IPS-15b (cell line): Measurements from ENCODE around the gene L1TD1.
"Not testable (repeated sequence)": the region's sequence is repeated elsewhere in the genome, so short reads cannot be mapped to it uniquely, and the experiment has no call there.

Experiments
- H3K27me3 ChIP-seq: one replicate; pipeline ENCODE4 v1.6.1; 2013; ENCODE audit warnings: low read length; ENCODE audit not compliant: control insufficient read depth, insufficient read depth
- H3K36me3 ChIP-seq: one replicate; pipeline ENCODE4 v1.6.1; 2013; ENCODE audit warnings: low read length; ENCODE audit not compliant: control insufficient read depth, insufficient read depth
- H3K4me1 ChIP-seq: one replicate; pipeline ENCODE4 v1.6.1; 2013; ENCODE audit warnings: mild to moderate bottlenecking, low read length; ENCODE audit not compliant: control insufficient read depth, insufficient read depth
- H3K4me3 ChIP-seq: one replicate; pipeline ENCODE4 v1.5.1; 2013; ENCODE audit warnings: low read depth, low read length
- H3K9ac ChIP-seq: one replicate; pipeline ENCODE4 v1.6.1; 2013; ENCODE audit warnings: low read depth, mild to moderate bottlenecking, low read length
- H3K9me3 ChIP-seq: one replicate; pipeline ENCODE4 v1.6.1; 2013; ENCODE audit warnings: mild to moderate bottlenecking, low read length; ENCODE audit not compliant: control insufficient read depth, insufficient read depth

L1TD1 gene

DNA sequence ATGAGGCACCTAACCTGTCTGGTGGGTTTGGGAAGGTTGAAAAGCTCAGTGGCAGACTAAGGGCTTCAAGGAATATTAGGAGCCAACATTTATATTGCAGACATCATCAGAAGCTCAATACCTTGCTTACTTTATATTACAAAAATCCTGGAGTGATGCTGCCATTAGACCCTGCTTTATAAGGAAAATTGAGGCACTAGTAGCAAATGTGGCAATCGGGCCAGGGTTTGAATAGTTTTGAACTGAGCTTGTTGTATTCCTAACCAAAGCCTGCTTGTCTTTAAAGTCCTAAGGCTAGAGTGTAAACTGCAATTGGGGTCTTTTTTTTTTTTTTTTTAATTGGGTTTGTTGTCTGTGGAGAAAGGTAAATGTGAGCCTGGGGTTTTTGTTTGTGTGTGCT is 14.3 kb downstream of the L1TD1 start:
- Histone ChIP-seq H3K36me3 (peaks cover 63% of the 10 kb centered on the region), H3K4me3 (no peak overlapping the region), H3K9me3 (no peaks in the 10 kb centered on the region), H3K9ac (no peak overlapping the region), H3K4me1 (peaks cover 3% of the 10 kb centered on the region), H3K27me3 (no peaks in the 10 kb centered on the region)

DNA sequence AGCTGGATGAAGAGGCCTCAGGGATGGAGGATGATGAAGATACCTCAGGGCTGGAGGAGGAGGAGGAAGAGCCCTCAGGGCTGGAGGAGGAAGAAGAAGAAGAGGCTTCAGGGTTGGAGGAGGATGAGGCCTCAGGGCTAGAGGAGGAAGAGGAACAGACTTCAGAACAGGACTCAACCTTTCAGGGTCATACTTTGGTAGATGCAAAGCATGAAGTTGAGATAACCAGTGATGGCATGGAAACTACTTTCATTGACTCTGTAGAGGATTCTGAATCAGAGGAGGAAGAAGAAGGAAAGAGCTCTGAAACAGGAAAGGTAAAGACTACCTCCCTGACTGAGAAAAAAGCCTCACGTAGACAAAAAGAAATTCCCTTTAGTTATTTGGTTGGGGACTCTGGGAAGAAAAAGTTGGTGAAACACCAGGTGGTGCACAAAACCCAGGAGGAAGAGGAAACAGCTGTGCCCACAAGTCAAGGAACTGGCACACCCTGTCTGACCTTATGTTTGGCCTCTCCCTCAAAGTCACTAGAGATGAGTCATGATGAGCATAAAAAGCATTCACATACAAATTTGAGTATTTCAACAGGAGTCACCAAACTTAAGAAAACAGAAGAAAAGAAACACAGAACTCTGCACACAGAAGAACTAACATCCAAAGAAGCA is 15.4 kb downstream of the L1TD1 start:
- Histone ChIP-seq H3K36me3 (peaks cover 56% of the 10 kb centered on the region), H3K9ac (no peak overlapping the region), H3K4me1 (peaks cover 3% of the 10 kb centered on the region), H3K9me3 (no peaks in the 10 kb centered on the region), H3K4me3 (no peak overlapping the region), H3K27me3 (no peaks in the 10 kb centered on the region)

DNA sequence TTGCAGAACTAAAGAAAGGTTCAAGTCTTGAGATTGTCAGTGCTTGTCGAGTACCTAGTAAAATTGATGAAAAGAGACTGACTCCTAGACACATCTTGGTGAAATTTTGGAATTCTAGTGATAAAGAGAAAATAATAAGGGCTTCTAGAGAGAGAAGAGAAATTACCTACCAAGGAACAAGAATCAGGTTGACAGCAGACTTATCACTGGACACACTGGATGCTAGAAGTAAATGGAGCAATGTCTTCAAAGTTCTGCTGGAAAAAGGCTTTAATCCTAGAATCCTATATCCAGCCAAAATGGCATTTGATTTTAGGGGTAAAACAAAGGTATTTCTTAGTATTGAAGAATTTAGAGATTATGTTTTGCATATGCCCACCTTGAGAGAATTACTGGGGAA is 16.3 kb downstream of the L1TD1 start:
- Histone ChIP-seq H3K36me3 (peaks cover 49% of the 10 kb centered on the region), H3K9ac (no peak overlapping the region), H3K27me3 (no peaks in the 10 kb centered on the region), H3K9me3 (no peaks in the 10 kb centered on the region), H3K4me1 (peaks cover 3% of the 10 kb centered on the region), H3K4me3 (no peak overlapping the region)

DNA sequence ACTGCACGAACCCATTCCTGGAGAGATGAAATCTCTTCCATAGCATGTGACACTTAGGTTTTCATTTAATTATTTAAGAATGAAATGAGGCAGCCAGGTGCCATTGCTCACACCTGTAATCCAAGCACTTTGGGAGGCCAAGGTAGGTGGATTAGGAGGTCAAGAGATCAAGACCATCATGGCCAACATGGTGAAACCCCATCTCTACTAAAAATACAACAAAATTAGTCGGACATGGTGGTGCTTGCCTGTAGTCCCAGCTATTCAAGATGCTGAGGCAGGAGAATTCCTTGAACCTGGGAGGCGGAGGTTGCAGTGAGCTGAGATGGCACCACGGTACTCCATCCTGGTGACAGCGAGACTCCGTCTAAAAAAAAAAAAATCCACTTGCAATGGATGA is 17.8 kb downstream of the L1TD1 start:
- Histone ChIP-seq H3K9ac (no peak overlapping the region), H3K27me3 (no peaks in the 10 kb centered on the region), H3K36me3 (peaks cover 37% of the 10 kb centered on the region), H3K4me1 (no peaks in the 10 kb centered on the region), H3K9me3 (no peaks in the 10 kb centered on the region), H3K4me3 (no peak overlapping the region)

- Histone ChIP-seq H3K36me3 (peaks cover 37% of the 10 kb centered on the region), H3K4me1 (no peaks in the 10 kb centered on the region), H3K9me3 (no peaks in the 10 kb centered on the region), H3K4me3 (no peak overlapping the region), H3K27me3 (no peaks in the 10 kb centered on the region), H3K9ac (no peak overlapping the region)
Measured at GRCh38 chr1:62213075-62213914, 18.6 kb downstream of the L1TD1 start.

GRCh38 chr1:62218604-62219003 is 24.0 kb downstream of the L1TD1 start:
- Histone ChIP-seq H3K4me1 (no peaks in the 10 kb centered on the region), H3K27me3 (no peaks in the 10 kb centered on the region), H3K4me3 (no peak overlapping the region), H3K9me3 (no peaks in the 10 kb centered on the region), H3K9ac (no peak overlapping the region), H3K36me3 (peaks cover 8% of the 10 kb centered on the region)

- H3K9me3 ChIP-seq, H3K27me3 ChIP-seq, H3K9ac ChIP-seq, H3K4me1 ChIP-seq, H3K4me3 ChIP-seq: not testable (repeated sequence)
- H3K36me3 ChIP-seq = peaks cover 12% of the 10 kb centered on the region
Measured at GRCh38 chr1:62220456-62220855, 25.8 kb downstream of the L1TD1 start.

- Histone ChIP-seq H3K4me1 (no peaks in the 10 kb centered on the region), H3K4me3 (no peak overlapping the region), H3K36me3 (peaks cover 12% of the 10 kb centered on the region), H3K9ac (no peak overlapping the region), H3K27me3 (no peaks in the 10 kb centered on the region), H3K9me3 (no peaks in the 10 kb centered on the region)
Measured at GRCh38 chr1:62221171-62221570, 26.5 kb downstream of the L1TD1 start.

DNA sequence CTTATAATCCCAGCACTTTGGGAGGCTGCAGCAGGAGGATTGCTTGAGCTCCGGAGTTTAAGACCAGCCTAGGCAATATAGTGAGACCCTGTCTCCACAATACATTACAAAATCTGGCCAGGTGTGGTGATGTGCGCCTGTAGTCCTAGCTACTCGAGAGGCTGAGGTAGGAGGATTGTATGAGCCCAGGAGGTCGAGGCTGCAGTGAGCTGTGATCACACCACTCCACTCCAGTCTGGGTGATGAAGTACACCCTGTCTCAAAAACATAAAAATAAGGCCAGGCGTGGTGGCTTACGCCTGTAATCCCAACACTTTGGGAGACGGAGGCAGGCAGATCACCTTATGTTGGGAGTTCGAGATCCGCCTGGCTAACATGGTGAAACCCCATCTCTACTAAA is 27.7 kb downstream of the L1TD1 start:
- H3K27me3 ChIP-seq = no peaks in the 10 kb centered on the region
- no peaks in the 10 kb centered on the region for H3K9me3 ChIP-seq
- no peak overlapping the region for H3K9ac ChIP-seq
- H3K4me3 ChIP-seq = no peak overlapping the region
- peaks cover 18% of the 10 kb centered on the region for H3K36me3 ChIP-seq
- no peaks in the 10 kb centered on the region for H3K4me1 ChIP-seq

DNA sequence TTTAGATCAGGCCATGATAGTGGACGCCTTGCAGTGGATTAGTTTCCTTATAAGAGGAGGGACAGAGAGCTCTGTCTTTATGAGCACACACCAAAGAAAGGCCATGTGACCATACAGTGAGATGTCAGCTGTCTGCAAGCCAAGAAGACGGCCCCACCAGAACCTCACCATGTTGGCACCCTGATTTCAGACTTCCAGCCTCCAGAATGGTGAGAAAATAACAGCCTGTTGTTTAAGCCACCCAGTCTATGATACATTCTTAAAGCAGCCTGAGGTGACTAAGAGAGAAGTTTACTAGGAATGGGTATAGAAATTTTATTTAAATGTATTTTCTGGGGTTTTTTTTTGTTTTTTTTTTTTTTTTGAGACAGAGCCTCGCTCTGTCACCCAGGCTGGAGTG is 29.5 kb downstream of the L1TD1 start:
- no peak overlapping the region for H3K4me3 ChIP-seq
- H3K9me3 ChIP-seq = no peaks in the 10 kb centered on the region
- H3K4me1 ChIP-seq = peaks cover 6% of the 10 kb centered on the region
- H3K36me3 ChIP-seq = peaks cover 25% of the 10 kb centered on the region
- no peak overlapping the region for H3K9ac ChIP-seq
- H3K27me3 ChIP-seq = no peaks in the 10 kb centered on the region

DNA sequence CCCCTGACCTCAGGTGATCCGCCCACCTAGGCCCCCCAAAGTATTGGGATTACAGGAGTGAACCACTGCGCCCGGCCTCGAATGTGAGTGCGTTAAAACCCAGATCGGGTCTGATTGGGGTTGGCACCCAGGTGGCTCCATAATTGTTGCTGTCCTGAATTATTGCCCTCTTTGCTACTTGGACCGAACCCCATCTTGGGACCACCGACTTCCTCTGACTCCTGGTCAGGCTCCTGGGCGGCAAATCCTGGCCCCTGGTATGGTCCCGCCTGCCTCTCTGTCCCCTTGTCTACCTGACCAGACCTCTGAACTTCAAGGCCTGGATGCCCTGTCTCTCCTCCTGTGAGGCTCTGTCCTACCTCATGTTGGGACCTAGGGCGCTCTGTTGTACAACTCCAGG is 32.8 kb downstream of the L1TD1 start:
- Histone ChIP-seq H3K4me3 (no peak overlapping the region), H3K27me3 (no peaks in the 10 kb centered on the region), H3K4me1 (peaks cover 7% of the 10 kb centered on the region), H3K9me3 (no peaks in the 10 kb centered on the region), H3K9ac (no peak overlapping the region), H3K36me3 (peaks cover 29% of the 10 kb centered on the region)
